Stomach (tissue), 9 donors: ENCODE measurements around the gene ZNF507. TPM values are rescaled to one million over a fixed set of nuclear protein-coding genes. Genes with fewer than 3 reads are reported as not detected.
"Not testable (repeated sequence)": the region's sequence is repeated elsewhere in the genome, so short reads cannot be mapped to it uniquely, and the experiment has no call there.

ENCODE experiments used
- DNase-seq, 2 donors: peaks; one replicate each; pipeline versions ENCODE4 v3.0.0 to v3.0.0-alpha.2; 2013 to 2019
- H3K27ac ChIP-seq, 5 donors: fragments of 200-600 bp in 4 of 5; sonication (generic) in 4 of 5; one replicate each; pipeline ENCODE4 v1.5.1; 2013 to 2019; ENCODE audit warnings: mild to moderate bottlenecking in 1 of 5, moderate library complexity in 1 of 5
- H3K27me3 ChIP-seq, 3 donors: fragments of 200-600 bp; sonication (generic); one replicate each; pipeline ENCODE4 v1.5.1; 2017 to 2019; ENCODE audit warnings: mixed run types in 1 of 3
- H3K36me3 ChIP-seq, 4 donors: fragments of 200-600 bp; sonication (generic); 1 replicate in 3 of 4; 2 replicates in 1 of 4; pipeline ENCODE4 v1.5.1; 2016 to 2019
- H3K4me1 ChIP-seq, 4 donors: fragments of 200-600 bp; sonication (generic); one replicate each; pipeline ENCODE4 v1.5.1; 2016 to 2019
- H3K4me3 ChIP-seq, 4 donors: fragments of 200-600 bp; sonication (generic) in 3 of 4; one replicate each; pipeline ENCODE4 v1.5.1; 2016 to 2019; ENCODE audit warnings: mild to moderate bottlenecking in 1 of 4
- H3K9me3 ChIP-seq, 4 donors: fragments of 200-600 bp; sonication (generic); one replicate each; pipeline ENCODE4 v1.5.1; 2016 to 2019
- EP300 ChIP-seq: sonication (generic); formaldehyde crosslinking; IDR thresholded peaks from one replicate; pipeline ENCODE4 v1.6.1; 2017; ENCODE audit warnings: antibody characterized with exemption
- POLR2A ChIP-seq, 4 donors: fragments of 450-650 bp; IDR thresholded peaks; one replicate each; pipeline ENCODE4 v1.6.1; 2016; ENCODE audit warnings: antibody characterized with exemption in 4 of 4, control low read depth in 2 of 4, mild to moderate bottlenecking in 1 of 4, moderate library complexity in 1 of 4
- POLR2AphosphoS5 ChIP-seq, 3 donors: sonication (generic); formaldehyde crosslinking; IDR thresholded peaks; one replicate each; pipeline ENCODE4 v1.6.1; 2016; ENCODE audit warnings: antibody characterized with exemption in 3 of 3
- WGBS, 5 donors: extraction: QIAGEN DNeasy Blood & Tissue Kit in 3 of 5; methylation state at CpG; one replicate each; pipeline versions ENCODE4 v1.1.5 to v1.1.7; 2013 to 2018; 5-methylcytosine and 5-hydroxymethylcytosine counted together
- intact Hi-C: fragments of 100-400 bp; cut with DNase I; formaldehyde crosslinking; loops from one replicate; pipeline ENCODE4 v1.15.1; 2023; ENCODE audit warnings: low total_unique reads
- polyA plus RNA-seq, 3 donors: library from polyadenylated mRNA; stranded (reverse); fragments of 200-250 nt; gene quantifications; one replicate each; pipeline ENCODE4 v1.2.3, GENCODE V29; 2013
- total RNA-seq, 5 donors: library from RNA; depleted of rRNA; stranded (reverse); fragments of >200 nt; gene quantifications; one replicate each; pipeline versions ENCODE4 v1.1.0 to v1.2.3, GENCODE V29; 2014 to 2016
- TF ChIP-seq, protein P1 (sequence below), 7 experiments: fragments of 450-650 bp in 4 of 7; fragments of 200-600 bp in 3 of 7; sonication (generic) in 3 of 7; IDR thresholded peaks; one replicate each; pipeline ENCODE4 v1.5.1; 2016 to 2019; ENCODE audit warnings: antibody characterized with exemption in 7 of 7, control low read depth in 2 of 7, mild to moderate bottlenecking in 1 of 7
- donor health status: healthy with polysubstance abuse.
- donor health status: Bipolar disorder and iron deficiency.
- donor health status: healthy.

The ZNF507 gene
- total and polyA plus RNA-seq, 8 donors, result 2.8 to 76.5 (median 16.9) TPM

DNA sequence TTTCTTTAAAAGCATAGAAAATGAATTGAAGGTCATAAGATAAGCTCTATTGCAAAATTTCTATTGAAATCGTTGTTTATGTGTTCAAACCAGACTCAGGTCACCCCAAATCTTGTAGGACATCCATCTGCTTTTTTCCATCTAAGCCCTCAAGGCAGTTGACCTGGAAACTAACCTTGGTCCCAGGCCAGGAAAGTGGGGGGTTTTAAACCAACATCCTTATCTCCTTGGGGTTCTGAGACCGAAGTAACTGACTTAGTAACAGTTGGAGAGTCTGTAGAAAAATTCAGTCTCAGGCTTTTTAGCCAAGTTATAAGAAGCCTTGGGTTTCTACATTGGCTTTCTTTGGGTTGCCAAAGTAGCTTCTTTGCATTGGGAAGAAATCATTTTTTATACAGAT, 23.4 kb downstream of the ZNF507 start:
- H3K27me3 ChIP-seq, result no peaks in the 10 kb centered on the region
- peaks cover 7 to 70% (median 57%) of the 10 kb centered on the region in 4 donors for H3K36me3 ChIP-seq
- no peak overlapping the region for H3K4me3 ChIP-seq
- H3K9me3 ChIP-seq, result no peaks in the 10 kb centered on the region
- no peak overlapping the region for H3K27ac ChIP-seq
- DNase-seq, result no peak
- intact Hi-C loops, result no loop called here
- 52 to 67% (median 62%) methylated on average over 2 of the region's 2 CpGs for WGBS, 5 donors
- H3K4me1 ChIP-seq, result peaks cover 6 to 33% (median 20%) of the 10 kb centered on the region in 4 donors
- TF ChIP-seq EP300, result no peak
- TF ChIP-seq POLR2AphosphoS5 (IDR thresholded peaks at IDR 0.05), result no peak
- TF ChIP-seq POLR2A (IDR thresholded peaks at IDR 0.05), result no peak
- TF ChIP-seq, protein P1, sequence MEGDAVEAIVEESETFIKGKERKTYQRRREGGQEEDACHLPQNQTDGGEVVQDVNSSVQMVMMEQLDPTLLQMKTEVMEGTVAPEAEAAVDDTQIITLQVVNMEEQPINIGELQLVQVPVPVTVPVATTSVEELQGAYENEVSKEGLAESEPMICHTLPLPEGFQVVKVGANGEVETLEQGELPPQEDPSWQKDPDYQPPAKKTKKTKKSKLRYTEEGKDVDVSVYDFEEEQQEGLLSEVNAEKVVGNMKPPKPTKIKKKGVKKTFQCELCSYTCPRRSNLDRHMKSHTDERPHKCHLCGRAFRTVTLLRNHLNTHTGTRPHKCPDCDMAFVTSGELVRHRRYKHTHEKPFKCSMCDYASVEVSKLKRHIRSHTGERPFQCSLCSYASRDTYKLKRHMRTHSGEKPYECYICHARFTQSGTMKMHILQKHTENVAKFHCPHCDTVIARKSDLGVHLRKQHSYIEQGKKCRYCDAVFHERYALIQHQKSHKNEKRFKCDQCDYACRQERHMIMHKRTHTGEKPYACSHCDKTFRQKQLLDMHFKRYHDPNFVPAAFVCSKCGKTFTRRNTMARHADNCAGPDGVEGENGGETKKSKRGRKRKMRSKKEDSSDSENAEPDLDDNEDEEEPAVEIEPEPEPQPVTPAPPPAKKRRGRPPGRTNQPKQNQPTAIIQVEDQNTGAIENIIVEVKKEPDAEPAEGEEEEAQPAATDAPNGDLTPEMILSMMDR (IDR thresholded peaks at IDR 0.05), result no peak

DNA sequence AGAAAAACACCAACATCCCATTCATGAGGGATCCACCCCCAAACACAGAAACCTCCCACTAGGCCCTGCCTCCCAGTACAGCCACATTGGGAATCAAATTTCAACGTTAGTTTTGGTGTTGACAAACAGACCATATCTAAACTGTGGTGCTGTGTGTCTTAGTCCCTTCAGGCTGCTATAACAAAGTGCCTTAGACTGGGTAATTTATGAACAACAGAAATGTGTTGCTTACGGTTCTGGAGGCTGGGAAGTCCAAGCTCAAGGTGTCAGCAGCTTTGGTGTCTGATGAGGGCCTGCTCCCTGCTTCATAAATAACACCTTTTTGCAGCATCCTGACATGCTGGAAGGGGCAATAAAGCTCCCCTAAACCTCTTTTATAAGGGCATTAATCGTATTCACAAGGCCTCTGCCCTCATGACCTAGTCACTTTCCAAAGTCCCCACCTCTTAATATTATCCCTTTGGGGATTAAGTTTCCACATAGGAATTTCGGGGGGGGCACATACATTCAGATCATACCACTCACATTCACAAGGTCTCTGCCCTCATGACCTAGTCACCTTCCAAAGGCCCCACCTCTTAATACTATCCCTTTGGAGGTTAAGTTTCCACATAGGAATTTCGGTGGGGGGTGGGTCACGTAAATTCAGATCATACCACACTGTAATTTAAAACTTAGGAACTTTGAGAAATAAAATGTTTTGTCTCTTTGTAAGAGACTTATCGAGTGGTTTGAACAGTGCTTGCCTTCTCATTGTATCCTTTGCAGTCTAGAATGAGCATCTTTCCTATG, 27.5 kb downstream of the ZNF507 start:
- 90 to 97% (median 92%) methylated on average over 7 of the region's 7 CpGs for WGBS, 5 donors
- peak overlapping the region in 4 of 5 donors; percentile 8 to 75 (median 46) for H3K27ac ChIP-seq
- no peak for TF ChIP-seq POLR2AphosphoS5 (IDR thresholded peaks at IDR 0.05)

DNA sequence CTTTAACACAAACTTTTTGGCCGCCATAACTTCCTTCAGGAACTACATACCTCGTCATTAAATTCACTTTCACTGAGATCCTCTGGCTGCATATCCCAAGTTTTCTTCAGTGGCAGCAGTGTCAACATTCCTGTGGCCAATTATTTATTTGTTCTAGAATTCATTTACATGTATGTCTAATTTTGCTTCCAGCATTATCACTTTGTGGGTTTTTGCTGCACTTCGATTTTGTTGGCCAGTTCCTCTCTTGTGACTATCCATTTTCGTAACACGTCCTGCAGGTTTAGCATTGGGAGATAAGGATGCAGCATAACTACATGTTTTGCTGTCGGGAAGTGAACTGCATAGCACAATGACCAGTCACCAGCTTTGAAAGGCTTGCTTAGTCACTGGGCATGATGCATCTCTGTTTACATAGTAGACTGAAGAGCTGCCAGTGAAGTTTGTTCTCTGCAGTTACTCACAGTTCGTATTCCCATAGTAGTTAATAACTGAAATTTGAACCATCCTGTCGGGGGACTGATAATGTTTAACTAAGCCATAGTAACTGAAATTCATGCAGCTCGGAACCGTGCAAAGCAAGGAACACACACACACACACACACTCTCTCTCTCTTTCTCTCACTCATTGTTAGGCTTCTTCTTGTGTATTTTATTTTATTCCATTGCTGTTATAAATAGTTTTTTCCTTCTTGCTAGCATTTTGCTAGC, 28.3 kb downstream of the ZNF507 start:
- H3K4me1 ChIP-seq, result peaks cover 7 to 23% (median 13%) of the 10 kb centered on the region in 4 donors
- H3K4me3 ChIP-seq, result no peak overlapping the region
- TF ChIP-seq POLR2A (IDR thresholded peaks at IDR 0.05) (no peak), POLR2AphosphoS5 (IDR thresholded peaks at IDR 0.05) (peak in 2 of 3 donors; percentile 80 to 92), EP300 (no peak)
- TF ChIP-seq, protein P1 (IDR thresholded peaks at IDR 0.05), result no peak
- no peaks in the 10 kb centered on the region for H3K27me3 ChIP-seq
- 26 to 36% (median 34%) methylated on average over 10 of the region's 10 CpGs for WGBS, 5 donors
- peaks cover 11 to 65% (median 55%) of the 10 kb centered on the region in 4 donors for H3K36me3 ChIP-seq
- H3K9me3 ChIP-seq, result no peaks in the 10 kb centered on the region
- H3K27ac ChIP-seq, result peak overlapping the region in 4 of 5 donors; percentile 8 to 75 (median 46)
- intact Hi-C loops, result no loop called here
- DNase-seq, result peak; percentile 27 to 82

More for the DNA sequence above, 27.5 kb downstream of the ZNF507 start:
- intact Hi-C loops, result no loop called here
- no peak overlapping the region for H3K4me3 ChIP-seq
- peaks cover 7 to 27% (median 17%) of the 10 kb centered on the region in 4 donors for H3K4me1 ChIP-seq
- H3K36me3 ChIP-seq, result peaks cover 11 to 63% (median 50%) of the 10 kb centered on the region in 4 donors
- no peaks in the 10 kb centered on the region for H3K9me3 ChIP-seq
- H3K27me3 ChIP-seq, result no peaks in the 10 kb centered on the region
- DNase-seq, result no peak

DNA sequence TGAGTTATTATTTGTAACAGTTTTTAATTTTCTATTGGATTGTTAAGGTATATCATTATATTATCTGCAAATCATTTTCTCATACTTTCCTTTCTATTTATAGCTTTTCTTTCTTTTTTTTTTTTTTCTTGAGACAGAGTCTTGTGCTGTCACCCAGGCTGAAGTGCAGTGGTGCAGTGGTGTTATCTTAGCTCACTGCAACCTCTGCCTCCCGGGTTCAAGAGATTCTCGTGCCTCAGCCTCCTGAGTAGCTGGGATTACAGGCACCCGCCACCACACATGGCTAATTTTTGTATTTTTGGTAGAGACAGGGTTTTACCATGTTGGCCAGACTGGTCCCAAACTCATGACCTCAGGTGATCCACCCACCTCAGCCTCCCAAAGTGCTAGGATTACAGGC, 29.0 kb downstream of the ZNF507 start:
- H3K27ac ChIP-seq, result peak overlapping the region in 3 of 5 donors; percentile 22 to 44 (median 32)
- H3K4me3 ChIP-seq, H3K27me3 ChIP-seq, DNase-seq, H3K9me3 ChIP-seq, intact Hi-C loops: not testable (repeated sequence)
- peaks cover 7 to 23% (median 13%) of the 10 kb centered on the region in 4 donors for H3K4me1 ChIP-seq
- WGBS, 5 donors, result 80 to 92% (median 89%) methylated on average over 3 of the region's 3 CpGs
- H3K36me3 ChIP-seq, result peaks cover 11 to 65% (median 58%) of the 10 kb centered on the region in 4 donors

DNA sequence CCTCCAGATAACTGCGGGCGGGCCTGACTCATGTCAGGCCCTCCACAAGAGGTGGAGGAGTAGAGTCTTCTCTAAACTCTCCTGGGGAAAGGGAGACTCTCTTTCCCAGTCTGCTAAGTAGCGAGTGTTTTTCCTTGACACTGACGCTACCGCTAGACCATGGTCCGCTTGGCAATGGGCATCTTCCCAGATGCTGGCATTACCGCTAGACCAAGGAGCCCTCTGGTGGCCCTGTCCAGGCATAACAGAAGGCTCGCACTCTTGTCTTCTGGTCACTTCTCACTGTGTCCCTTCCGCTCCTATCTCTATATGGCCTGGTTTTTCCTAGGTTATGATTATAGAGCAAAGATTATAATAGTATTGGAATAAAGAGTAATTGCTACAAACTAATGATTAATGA, 31.7 kb downstream of the ZNF507 start:
- intact Hi-C loops, result not testable (repeated sequence)

More for the DNA sequence above, 31.7 kb downstream of the ZNF507 start:
- TF ChIP-seq, protein P1 (IDR thresholded peaks at IDR 0.05), result peak in 2 of 7 experiments; percentile 27 to 45
- WGBS, 5 donors, result 92 to 99% (median 96%) methylated on average over 9 of the region's 9 CpGs
- H3K27ac ChIP-seq, H3K4me3 ChIP-seq, H3K27me3 ChIP-seq, DNase-seq, H3K9me3 ChIP-seq: not testable (repeated sequence)
- Histone ChIP-seq H3K36me3 (peaks cover 11 to 72% (median 62%) of the 10 kb centered on the region in 4 donors), H3K4me1 (peaks cover 7 to 23% (median 13%) of the 10 kb centered on the region in 4 donors)
